Trophoblast cell (in vitro differentiated cells and primary cell): ENCODE data around the gene EIF4G2.
A peak's percentile ranks its signal among the peaks of the same experiment; 100 is the strongest.

Source experiments
- DNase-seq, 2 donors: peaks; one replicate each; pipeline ENCODE4 v3.0.0-alpha.2; 2016
- H2AFZ ChIP-seq: 2 replicates; pipeline ENCODE4 v1.6.1; 2013; ENCODE audit warnings: low read length, moderate library complexity, mild to moderate bottlenecking; ENCODE audit not compliant: insufficient read depth, poor library complexity
- H2AK5ac ChIP-seq: 2 replicates; pipeline ENCODE4 v1.6.1; 2013; ENCODE audit warnings: mild to moderate bottlenecking, low read length
- H2BK120ac ChIP-seq: 2 replicates; pipeline ENCODE4 v1.6.1; 2013; ENCODE audit warnings: low read length, mild to moderate bottlenecking, moderate library complexity; ENCODE audit not compliant: insufficient read depth, poor library complexity
- H2BK12ac ChIP-seq: 2 replicates; pipeline ENCODE4 v1.6.1; 2013; ENCODE audit warnings: mild to moderate bottlenecking, low read length, moderate library complexity
- H2BK5ac ChIP-seq: 2 replicates; pipeline ENCODE4 v1.6.1; 2013; ENCODE audit warnings: low read length, low read depth, moderate library complexity, mild to moderate bottlenecking; ENCODE audit not compliant: poor library complexity
- H3K14ac ChIP-seq: 2 replicates; pipeline ENCODE4 v1.6.1; 2013; ENCODE audit warnings: mild to moderate bottlenecking, low read length
- H3K18ac ChIP-seq: 2 replicates; pipeline ENCODE4 v1.6.1; 2013; ENCODE audit warnings: mild to moderate bottlenecking, low read length
- H3K23ac ChIP-seq: 2 replicates; pipeline ENCODE4 v1.6.1; 2013; ENCODE audit warnings: low read length
- H3K27ac ChIP-seq: 2 replicates; pipeline ENCODE4 v1.5.1; 2013; ENCODE audit warnings: low read depth, mild to moderate bottlenecking, inconsistent platforms, low read length, moderate library complexity
- H3K27me3 ChIP-seq: 2 replicates; pipeline ENCODE4 v1.6.1; 2013; ENCODE audit warnings: inconsistent platforms, mild to moderate bottlenecking, low read length, moderate library complexity; ENCODE audit not compliant: insufficient read depth
- H3K36me3 ChIP-seq, 2 experiments: 1 replicate in 1 of 2; 2 replicates in 1 of 2; pipeline ENCODE4 v1.6.1; 2013; ENCODE audit warnings: low read length in 2 of 2, mild to moderate bottlenecking in 2 of 2, moderate library complexity in 1 of 2; ENCODE audit not compliant: insufficient read depth in 2 of 2, control insufficient read depth in 1 of 2
- H3K4ac ChIP-seq: 2 replicates; pipeline ENCODE4 v1.6.1; 2013; ENCODE audit warnings: low read depth, mild to moderate bottlenecking, low read length, moderate library complexity
- H3K4me1 ChIP-seq, 2 experiments: 1 replicate in 1 of 2; 2 replicates in 1 of 2; pipeline ENCODE4 v1.6.1; 2013; ENCODE audit warnings: low read length in 2 of 2, mild to moderate bottlenecking in 2 of 2, moderate library complexity in 1 of 2; ENCODE audit not compliant: insufficient read depth in 2 of 2, control insufficient read depth in 1 of 2
- H3K4me2 ChIP-seq: 2 replicates; pipeline ENCODE4 v1.6.1; 2013; ENCODE audit warnings: inconsistent platforms, mild to moderate bottlenecking, low read length, moderate library complexity
- H3K4me3 ChIP-seq: 2 replicates; pipeline ENCODE4 v1.5.1; 2013; ENCODE audit warnings: mild to moderate bottlenecking, low read depth, low read length, inconsistent platforms
- H3K79me1 ChIP-seq: one replicate; pipeline ENCODE4 v1.6.1; 2013; ENCODE audit warnings: low read length
- H3K79me2 ChIP-seq: 2 replicates; pipeline ENCODE4 v1.6.1; 2013; ENCODE audit warnings: low read length, mild to moderate bottlenecking; ENCODE audit not compliant: control insufficient read depth, insufficient read depth, poor library complexity
- H3K9ac ChIP-seq: 2 replicates; pipeline ENCODE4 v1.6.1; 2013; ENCODE audit warnings: mild to moderate bottlenecking, low read length
- H3K9me3 ChIP-seq: 2 replicates; pipeline ENCODE4 v1.6.1; 2013; ENCODE audit warnings: low read depth, mild to moderate bottlenecking, control low read depth, inconsistent platforms, low read length; ENCODE audit not compliant: insufficient read depth
- H4K12ac ChIP-seq: 2 replicates; pipeline ENCODE4 v1.6.1; 2013; ENCODE audit warnings: low read depth, mild to moderate bottlenecking, low read length, moderate library complexity
- H4K8ac ChIP-seq: 2 replicates; pipeline ENCODE4 v1.6.1; 2013; ENCODE audit warnings: low read depth, mild to moderate bottlenecking, low read length, moderate library complexity
- H4K91ac ChIP-seq: one replicate; pipeline ENCODE4 v1.6.1; 2013; ENCODE audit warnings: low read depth, mild to moderate bottlenecking, low read length, moderate library complexity
- WGBS: extraction: QIAGEN DNeasy Blood & Tissue Kit; methylation state at CpG from one replicate; pipeline ENCODE4 v1.1.7; 2013; ENCODE audit warnings: missing lambda C conversion rate; ENCODE audit not compliant: insufficient read length, insufficient coverage; ENCODE audit errors: extremely low coverage; 5-methylcytosine and 5-hydroxymethylcytosine counted together

The EIF4G2 gene

DNA sequence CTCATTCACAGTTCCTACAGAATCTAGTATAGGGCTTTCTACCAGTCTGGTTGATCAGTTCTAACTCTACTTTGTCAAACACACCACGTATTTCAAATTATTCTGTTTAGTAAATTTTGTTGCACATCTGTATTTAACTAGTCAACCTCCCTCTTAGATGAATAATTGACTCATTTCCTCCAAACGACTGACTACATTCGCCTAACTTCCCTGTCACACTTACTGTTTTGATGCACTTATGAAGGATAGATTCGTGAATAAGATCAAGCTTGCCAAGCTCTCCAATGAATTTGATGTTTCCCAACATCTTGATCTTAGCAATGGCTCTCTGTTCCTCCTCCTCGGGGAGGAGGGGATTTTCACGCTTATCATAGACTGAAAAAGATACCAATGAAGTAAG lies 5.0 kb downstream of the EIF4G2 start:
- Histone ChIP-seq H2BK5ac (no peak overlapping the region), H3K23ac (no peak overlapping the region), H3K36me3 (peaks cover 25 to 65% of the 10 kb centered on the region in 2 experiments), H2AK5ac (no peak overlapping the region), H4K91ac (no peak overlapping the region), H3K79me1 (peaks cover 11% of the 10 kb centered on the region), H3K14ac (no peak overlapping the region), H3K4me3 (no peak overlapping the region), H2BK12ac (no peak overlapping the region), H3K27me3 (peaks cover 4% of the 10 kb centered on the region), H3K79me2 (peaks cover 19% of the 10 kb centered on the region), H3K9me3 (peaks cover 2% of the 10 kb centered on the region), H3K9ac (no peak overlapping the region), H4K8ac (no peak overlapping the region), H3K18ac (no peak overlapping the region), H4K12ac (no peak overlapping the region), H3K4me2 (no peak overlapping the region), H2AFZ (no peak overlapping the region), H3K27ac (no peak overlapping the region), H3K4me1 (peaks cover 0 to 3% of the 10 kb centered on the region in 2 experiments), H2BK120ac (no peak overlapping the region), H3K4ac (no peak overlapping the region)
- no peak for DNase-seq
- no CpG with 5 or more reads among the region's 6 CpGs for WGBS

DNA sequence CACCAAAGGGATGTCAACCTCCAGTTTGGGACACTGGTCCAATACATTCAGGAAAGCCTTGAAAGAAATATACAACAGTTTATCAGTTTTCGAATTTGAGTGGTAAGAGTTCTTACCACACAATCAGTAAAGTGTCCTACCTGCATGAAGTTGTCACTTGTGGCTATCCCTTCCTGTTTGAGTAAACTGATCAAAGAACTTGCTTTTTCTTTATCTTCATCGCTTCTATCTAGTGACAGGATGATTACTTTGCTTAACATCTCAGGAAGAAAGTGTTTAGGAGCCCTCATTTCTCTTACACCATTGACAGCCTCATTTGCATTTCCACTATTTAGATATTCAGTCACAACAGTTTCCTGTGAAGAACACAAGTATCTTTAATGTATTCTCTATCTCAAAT lies 8.4 kb downstream of the EIF4G2 start:
- WGBS: no CpG with 5 or more reads among the region's 2 CpGs
- Histone ChIP-seq H3K4ac (no peak overlapping the region), H3K14ac (no peak overlapping the region), H2BK5ac (no peak overlapping the region), H3K4me3 (no peak overlapping the region), H2BK12ac (no peak overlapping the region), H2AFZ (no peak overlapping the region), H3K79me2 (no peaks in the 10 kb centered on the region), H3K4me1 (peaks cover 0 to 1% of the 10 kb centered on the region in 2 experiments), H4K12ac (no peak overlapping the region), H2AK5ac (no peak overlapping the region), H3K9me3 (no peaks in the 10 kb centered on the region), H4K8ac (no peak overlapping the region), H3K18ac (no peak overlapping the region), H3K9ac (no peak overlapping the region), H3K23ac (no peak overlapping the region), H3K27ac (no peak overlapping the region), H4K91ac (no peak overlapping the region), H2BK120ac (no peak overlapping the region), H3K4me2 (no peak overlapping the region), H3K27me3 (no peaks in the 10 kb centered on the region), H3K79me1 (no peaks in the 10 kb centered on the region), H3K36me3 (peaks cover 17 to 68% of the 10 kb centered on the region in 2 experiments)
- DNase-seq: no peak

DNA sequence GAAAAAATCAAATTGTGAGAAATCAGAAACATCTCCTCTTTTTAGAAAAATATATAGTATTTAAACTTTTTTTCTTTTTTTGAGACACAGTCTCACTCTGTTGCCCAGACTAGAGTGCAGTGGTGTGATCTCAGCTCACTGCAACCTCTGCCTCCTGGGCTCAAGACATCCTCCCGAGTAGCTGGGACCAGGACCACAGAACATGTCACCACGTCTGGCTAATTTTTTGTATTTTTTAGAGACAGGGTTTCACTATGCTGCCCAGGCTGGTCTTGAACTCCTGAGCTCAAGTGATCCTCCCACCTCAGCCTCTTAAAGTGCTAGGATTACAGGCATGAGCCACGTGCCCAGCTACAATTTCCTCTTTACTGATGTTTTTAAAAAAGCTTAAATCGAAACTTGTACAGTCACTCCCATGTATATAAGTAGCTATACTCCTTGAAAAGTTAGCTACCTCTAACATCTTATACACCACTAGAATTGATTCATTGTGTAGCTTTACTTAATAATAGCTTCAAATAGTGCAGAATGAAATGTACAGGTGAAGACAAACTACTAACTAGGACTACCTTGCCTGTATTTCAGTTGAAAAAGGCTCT lies 10.3 kb downstream of the EIF4G2 start:
- no CpG with 5 or more reads among the region's 4 CpGs for WGBS

DNA sequence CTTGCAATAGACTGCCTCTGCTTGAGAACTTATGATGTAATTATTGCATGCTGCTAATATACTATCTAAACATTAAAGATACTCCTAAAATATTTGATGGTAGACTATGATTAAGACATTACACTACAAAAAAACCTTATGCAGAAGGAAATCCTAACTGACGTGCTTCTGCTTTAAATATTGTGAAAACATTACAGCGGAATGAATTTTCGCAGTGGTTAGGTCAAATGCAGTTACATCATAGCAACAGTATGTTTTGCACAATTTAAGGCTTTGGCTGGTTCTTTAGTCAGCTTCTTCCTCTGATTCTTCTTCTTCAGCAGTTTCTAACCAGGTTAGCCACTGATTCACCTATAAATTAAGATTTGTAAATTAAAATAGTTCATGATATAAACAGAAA lies 11.2 kb downstream of the EIF4G2 start:
- H2BK120ac ChIP-seq: no peak overlapping the region
- no peak overlapping the region for H4K8ac ChIP-seq
- H3K27me3 ChIP-seq: no peaks in the 10 kb centered on the region
- WGBS: no CpG with 5 or more reads among the region's 3 CpGs
- H4K91ac ChIP-seq: no peak overlapping the region
- peaks cover 0 to under 1% of the 10 kb centered on the region in 2 experiments for H3K4me1 ChIP-seq
- DNase-seq: peak in 1 of 2 donors; percentile 42
- H2BK12ac ChIP-seq: no peak overlapping the region
- H3K4me3 ChIP-seq: no peak overlapping the region
- H2AFZ ChIP-seq: no peak overlapping the region
- peaks cover 11 to 47% of the 10 kb centered on the region in 2 experiments for H3K36me3 ChIP-seq
- no peaks in the 10 kb centered on the region for H3K79me2 ChIP-seq
- H4K12ac ChIP-seq: no peak overlapping the region
- H3K9me3 ChIP-seq: no peaks in the 10 kb centered on the region
- H3K4ac ChIP-seq: no peak overlapping the region
- no peak overlapping the region for H2BK5ac ChIP-seq
- no peak overlapping the region for H2AK5ac ChIP-seq
- H3K9ac ChIP-seq: no peak overlapping the region
- H3K14ac ChIP-seq: no peak overlapping the region
- H3K79me1 ChIP-seq: no peaks in the 10 kb centered on the region
- no peak overlapping the region for H3K27ac ChIP-seq
- H3K4me2 ChIP-seq: no peak overlapping the region
- H3K18ac ChIP-seq: no peak overlapping the region
- no peak overlapping the region for H3K23ac ChIP-seq

More for the DNA sequence above, 10.3 kb downstream of the EIF4G2 start:
- Histone ChIP-seq H2AFZ (no peak overlapping the region), H3K4me3 (no peak overlapping the region), H2BK5ac (no peak overlapping the region), H3K4me1 (no peaks in the 10 kb centered on the region), H3K27ac (no peak overlapping the region), H4K8ac (no peak overlapping the region), H3K79me2 (no peaks in the 10 kb centered on the region), H2BK120ac (no peak overlapping the region), H3K9ac (no peak overlapping the region), H3K9me3 (no peaks in the 10 kb centered on the region), H2BK12ac (no peak overlapping the region), H4K91ac (no peak overlapping the region), H3K18ac (no peak overlapping the region), H3K36me3 (peaks cover 13 to 56% of the 10 kb centered on the region in 2 experiments), H2AK5ac (no peak overlapping the region), H3K4me2 (no peak overlapping the region), H3K14ac (no peak overlapping the region), H3K79me1 (no peaks in the 10 kb centered on the region), H4K12ac (no peak overlapping the region), H3K23ac (no peak overlapping the region), H3K27me3 (no peaks in the 10 kb centered on the region), H3K4ac (no peak overlapping the region)
- no peak for DNase-seq
